Pancreas (tissue), 10 donors: Measurements from ENCODE around the gene MYO7B. TPM values are rescaled to one million over a fixed set of nuclear protein-coding genes. Genes with fewer than 3 reads are reported as not detected.

ENCODE experiments used
- ATAC-seq, 4 donors: fragments of 200-7000 bp; cut with Tn5 transposase; one replicate each; pipeline versions ENCODE4 v1.8.0 to v1.9.1; 2020; ENCODE audit warnings: mild to moderate bottlenecking in 4 of 4, moderate library complexity in 4 of 4
- DNase-seq, 6 donors: peaks; one replicate each; pipeline ENCODE4 v3.0.0-alpha.2; 2020
- FAIRE-seq: peaks from 2 replicates; lab custom pipeline; 2012; peaks lifted over from hg19 to GRCh38; lab: Jason Lieb, UNC
- H3K27ac ChIP-seq, 4 donors: fragments of 200-600 bp; sonication (generic); 1 replicate in 3 of 4; 2 replicates in 1 of 4; pipeline versions ENCODE4 v1.5.0 to v1.8.0; 2020
- H3K27me3 ChIP-seq, 4 donors: fragments of 200-600 bp; one replicate each; pipeline ENCODE4 v1.8.0; 2021
- H3K36me3 ChIP-seq, 3 donors: fragments of 200-600 bp; sonication (generic) in 1 of 3; one replicate each; pipeline versions ENCODE4 v1.5.0 to v1.8.0; 2020 to 2021
- H3K4me1 ChIP-seq, 3 donors: fragments of 200-600 bp; one replicate each; pipeline ENCODE4 v1.8.0; 2021
- H3K4me3 ChIP-seq, 4 donors: fragments of 200-600 bp; sonication (generic) in 2 of 4; one replicate each; pipeline versions ENCODE4 v1.5.0 to v1.8.0; 2020 to 2021
- H3K9me3 ChIP-seq, 4 donors: fragments of 200-600 bp; one replicate each; pipeline ENCODE4 v1.8.0; 2021
- CTCF ChIP-seq, 4 donors: fragments of 200-600 bp; sonication (generic) in 3 of 4; IDR thresholded peaks; one replicate each; pipeline versions ENCODE4 v1.5.0 to v1.8.0; 2021; ENCODE audit warnings: antibody characterized with exemption in 4 of 4
- WGBS, 2 donors: extraction: QIAGEN DNeasy Blood & Tissue Kit; methylation state at CpG; one replicate each; pipeline ENCODE4 v1.1.7; 2013; 5-methylcytosine and 5-hydroxymethylcytosine counted together
- intact Hi-C, 3 donors: fragments of 100-400 bp; cut with DNase I; formaldehyde crosslinking; loops; one replicate each; pipeline versions ENCODE4 v1.11.1 to v1.14.2; 2022
- polyA plus RNA-seq, 2 donors: library from polyadenylated mRNA; stranded (reverse); fragments of 200-250 nt; gene quantifications; one replicate each; pipeline ENCODE4 v1.2.3, GENCODE V29; 2013
- total RNA-seq, 6 donors: library from RNA; stranded (reverse); fragmentation: NEBNext Ultra II Directional in 4 of 6; extraction: Animal tissue kit (Norgen Biotek cat#: 25700) in 4 of 6; gene quantifications; one replicate each; pipeline versions ENCODE4 v1.2.1 to v1.2.4, GENCODE V29; 2021 to 2023
- donor health status: healthy with polysubstance abuse.
- donor health status: DM: no; HTN: no; CAD: no; lungs with moderate emphysema.
- donor health status: DM: no; HTN: no; CAD: no.
- donor health status: control.
- donor health status: control.
- donor health status: Bipolar disorder and iron deficiency.
- donor health status: DM: yes; HTN: yes; CAD: no.
- donor health status: DM: no; HTN: no; CAD: no.
- donor health status: DM: no; HTN: no; CAD: no.
- donor health status: DM: yes; HTN: yes; CAD: no.

Gene MYO7B
- total and polyA plus RNA-seq, 8 donors = 0.12 to 1.5 (median 0.83) TPM

GRCh38 chr2:127607399-127607908 is 72.0 kb downstream of the MYO7B start:
- DNase-seq = peak in 3 of 6 donors; percentile 5 to 39 (median 22)

GRCh38 chr2:127608061-127609030 is 72.9 kb downstream of the MYO7B start:
- intact Hi-C loops = no loop called here
- peak in 3 of 6 donors; percentile 5 to 46 (median 42) for DNase-seq
- Histone ChIP-seq H3K36me3 (no peaks in the 10 kb centered on the region), H3K4me3 (no peak overlapping the region), H3K27me3 (no peaks in the 10 kb centered on the region), H3K9me3 (no peaks in the 10 kb centered on the region), H3K27ac (no peak overlapping the region), H3K4me1 (no peaks in the 10 kb centered on the region)
- FAIRE-seq = no peak
- 70 to 74% methylated on average over 25 of the region's 25 CpGs for WGBS, 2 donors
- TF ChIP-seq CTCF (IDR thresholded peaks at IDR 0.05) = no peak
- ATAC-seq = no peak

More at GRCh38 chr2:127607399-127607908, 72.0 kb downstream of the MYO7B start:
- Histone ChIP-seq H3K27ac (no peak overlapping the region), H3K4me1 (no peaks in the 10 kb centered on the region), H3K36me3 (no peaks in the 10 kb centered on the region), H3K27me3 (no peaks in the 10 kb centered on the region), H3K4me3 (no peak overlapping the region), H3K9me3 (no peaks in the 10 kb centered on the region)
- no peak for ATAC-seq
- no peak for TF ChIP-seq CTCF (IDR thresholded peaks at IDR 0.05)
- intact Hi-C loops = no loop called here
- 82 to 94% methylated on average over 9 of the region's 9 CpGs for WGBS, 2 donors
- no peak for FAIRE-seq

GRCh38 chr2:127609031-127609751 is 73.7 kb downstream of the MYO7B start:
- no peak for FAIRE-seq
- 81 to 89% methylated on average over 24 of the region's 24 CpGs for WGBS, 2 donors
- DNase-seq = peak in 3 of 6 donors; percentile 7 to 51 (median 30)

GRCh38 chr2:127609818-127610217 is 74.3 kb downstream of the MYO7B start:
- no peaks in the 10 kb centered on the region for H3K36me3 ChIP-seq
- no peak for TF ChIP-seq CTCF (IDR thresholded peaks at IDR 0.05)
- DNase-seq (peak in 2 of 6 donors; percentile 4 to 38), ATAC-seq (no peak), FAIRE-seq (no peak)
- no peak overlapping the region for H3K4me3 ChIP-seq
- intact Hi-C loops = no loop called here
- H3K27me3 ChIP-seq = no peaks in the 10 kb centered on the region
- no peaks in the 10 kb centered on the region for H3K9me3 ChIP-seq
- H3K4me1 ChIP-seq = no peaks in the 10 kb centered on the region
- WGBS, 2 donors = 89 to 96% methylated on average over 8 of the region's 8 CpGs
- no peak overlapping the region for H3K27ac ChIP-seq

More at GRCh38 chr2:127609031-127609751, 73.7 kb downstream of the MYO7B start:
- Histone ChIP-seq H3K9me3 (no peaks in the 10 kb centered on the region), H3K27me3 (no peaks in the 10 kb centered on the region), H3K27ac (no peak overlapping the region), H3K4me3 (no peak overlapping the region), H3K4me1 (no peaks in the 10 kb centered on the region), H3K36me3 (no peaks in the 10 kb centered on the region)
- no peak for ATAC-seq
- intact Hi-C loops = no loop called here
- TF ChIP-seq CTCF (IDR thresholded peaks at IDR 0.05) = no peak
